LoVo (cell line): ENCODE measurements around the gene RAB11B.
A peak's percentile ranks its signal among the peaks of the same experiment; 100 is the strongest.
"Not testable (repeated sequence)": the region's sequence is repeated elsewhere in the genome, so short reads cannot be mapped to it uniquely, and the experiment has no call there.

Experiments
- DNase-seq: peaks from one replicate; pipeline ENCODE4 v3.0.0-alpha.2; 2016; ENCODE audit warnings: low spot score

The RAB11B gene

DNA sequence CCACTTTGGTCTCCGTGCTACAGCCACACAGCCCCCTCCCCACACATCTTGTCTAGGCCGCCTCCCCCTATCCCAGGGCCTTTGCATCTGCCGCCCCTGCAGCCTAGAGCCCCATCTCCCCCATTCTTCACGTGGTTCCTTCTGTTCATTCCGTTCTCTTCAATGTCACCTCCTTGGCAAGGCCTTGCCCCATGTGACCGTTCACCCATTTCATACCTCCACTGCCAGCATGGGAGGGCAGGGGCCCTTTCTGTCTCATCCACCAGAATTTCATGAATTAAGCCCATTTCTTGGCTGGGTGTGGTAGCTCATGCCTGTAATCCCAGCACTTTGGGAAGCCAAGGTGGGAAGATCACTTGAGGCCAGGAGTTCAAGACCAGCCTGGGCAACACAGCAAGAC is 38.9 kb downstream of the RAB11B start:
- DNase-seq, result no peak

DNA sequence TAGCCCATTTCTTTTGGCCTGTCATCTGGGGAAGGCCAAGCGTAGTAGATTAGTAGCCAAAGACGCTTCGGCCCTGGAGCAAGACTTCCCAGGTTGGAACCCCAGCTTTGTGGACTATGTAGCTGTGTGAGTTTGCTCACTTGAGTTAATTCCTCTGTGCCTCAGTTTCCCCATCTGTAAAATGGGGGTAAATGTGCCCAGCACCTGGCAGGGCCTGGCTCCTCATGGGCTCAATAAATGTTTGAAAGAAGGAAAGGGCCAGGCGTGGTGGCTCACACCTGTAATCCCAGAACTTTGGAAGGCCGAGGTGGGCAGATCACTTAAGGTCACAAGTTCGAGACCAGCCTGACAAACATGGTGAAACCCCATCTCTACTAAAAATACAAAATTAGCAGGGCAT is 39.7 kb downstream of the RAB11B start:
- DNase-seq, result no peak

DNA sequence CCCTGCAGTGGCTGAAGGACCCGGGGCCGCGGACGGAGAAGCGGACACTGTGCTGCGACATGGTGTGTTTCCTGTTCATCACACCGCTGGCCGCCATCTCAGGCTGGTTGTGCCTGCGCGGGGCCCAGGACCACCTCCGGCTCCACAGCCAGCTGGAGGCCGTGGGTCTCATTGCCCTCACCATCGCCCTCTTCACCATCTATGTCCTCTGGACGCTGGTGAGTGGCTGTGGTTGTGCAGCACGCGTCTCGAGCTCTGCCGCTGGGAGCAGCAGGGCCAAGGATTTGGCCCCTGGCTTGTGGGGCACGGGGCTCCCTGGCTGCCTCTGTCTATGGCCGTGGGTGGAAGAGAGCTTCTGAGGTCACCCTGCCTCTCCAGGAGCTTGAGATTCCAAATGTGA is 40.5 kb downstream of the RAB11B start:
- no peak for DNase-seq

DNA sequence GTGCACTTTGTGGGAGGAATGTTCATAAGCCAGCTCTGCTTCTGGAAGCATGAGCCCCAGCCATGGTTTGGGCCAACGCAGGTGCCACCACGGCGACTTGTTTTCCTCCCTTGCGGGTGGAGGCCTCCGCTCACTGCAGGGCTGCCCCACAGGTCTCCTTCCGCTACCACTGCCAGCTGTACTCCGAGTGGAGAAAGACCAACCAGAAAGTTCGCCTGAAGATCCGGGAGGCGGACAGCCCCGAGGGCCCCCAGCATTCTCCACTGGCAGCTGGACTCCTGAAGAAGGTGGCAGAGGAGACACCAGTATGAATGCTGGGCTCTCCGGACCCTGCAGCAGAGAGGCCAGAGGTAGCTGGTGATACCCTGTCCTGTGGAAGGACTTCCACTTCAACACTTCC is 48.1 kb downstream of the RAB11B start:
- DNase-seq, result no peak

DNA sequence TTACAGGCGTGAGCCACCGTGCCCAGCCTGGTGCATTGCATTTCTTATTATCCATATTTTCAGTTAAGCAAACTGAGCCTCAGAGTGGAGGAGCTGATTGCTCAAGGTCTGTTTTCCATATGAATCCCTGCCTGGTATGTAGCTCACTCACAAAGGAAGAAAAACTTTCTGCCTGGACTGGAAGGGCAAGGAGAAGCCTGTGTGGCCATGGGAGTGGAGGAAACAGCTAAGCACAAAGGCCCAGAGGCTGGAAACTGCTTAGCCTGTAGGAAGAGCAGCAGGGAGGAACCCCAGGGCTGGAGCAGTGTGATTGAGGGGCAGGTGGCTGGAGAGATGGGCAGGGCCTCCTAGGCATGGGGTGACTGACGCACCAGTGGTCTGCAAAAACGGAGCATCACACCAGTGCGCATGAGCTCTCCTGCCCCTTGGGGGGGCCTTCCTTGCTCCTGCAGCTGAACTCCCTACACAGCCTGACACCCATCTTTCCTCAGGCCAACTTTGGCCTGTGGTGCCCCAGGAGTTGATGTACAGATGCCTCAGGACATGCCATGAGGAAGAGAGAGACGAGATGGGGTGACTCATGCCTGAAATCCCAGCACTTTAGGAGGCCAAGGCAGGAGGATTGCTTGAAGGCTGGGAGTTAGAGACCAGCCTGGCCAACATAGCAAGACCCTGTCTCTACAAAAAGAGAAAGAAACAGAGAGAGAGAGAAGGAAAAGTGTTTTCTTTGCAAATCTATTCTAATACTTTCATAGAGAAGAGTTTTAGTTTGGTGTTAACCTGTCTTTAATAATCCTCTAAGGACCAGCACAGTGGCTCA is 51.8 kb downstream of the RAB11B start:
- DNase-seq, result no peak

DNA sequence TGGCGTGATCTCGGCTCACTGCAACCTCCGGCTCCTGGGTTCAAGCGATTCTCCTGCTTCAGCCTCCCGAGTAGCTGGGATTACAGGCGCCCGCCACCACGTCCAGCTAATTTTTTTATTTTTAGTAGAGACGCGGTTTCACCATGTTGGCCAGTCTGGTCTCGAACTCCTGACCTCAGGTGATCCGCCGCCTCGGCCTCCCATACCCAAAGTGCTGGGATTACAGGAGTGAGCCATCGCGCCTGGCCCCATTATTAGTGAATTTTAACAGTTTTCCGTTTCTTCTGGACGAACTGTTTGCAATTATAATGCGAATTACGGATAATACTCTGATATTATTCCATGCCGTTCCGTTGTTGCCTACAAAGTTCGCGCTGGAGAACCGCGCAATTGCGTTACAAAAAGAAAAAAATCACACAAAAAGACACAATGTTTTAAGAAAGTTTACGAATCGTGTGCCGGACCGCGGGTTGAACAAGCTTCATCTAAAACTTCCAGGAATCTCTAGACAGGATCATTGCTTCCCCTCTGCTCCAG is 54.0 kb downstream of the RAB11B start:
- not testable (repeated sequence) for DNase-seq

DNA sequence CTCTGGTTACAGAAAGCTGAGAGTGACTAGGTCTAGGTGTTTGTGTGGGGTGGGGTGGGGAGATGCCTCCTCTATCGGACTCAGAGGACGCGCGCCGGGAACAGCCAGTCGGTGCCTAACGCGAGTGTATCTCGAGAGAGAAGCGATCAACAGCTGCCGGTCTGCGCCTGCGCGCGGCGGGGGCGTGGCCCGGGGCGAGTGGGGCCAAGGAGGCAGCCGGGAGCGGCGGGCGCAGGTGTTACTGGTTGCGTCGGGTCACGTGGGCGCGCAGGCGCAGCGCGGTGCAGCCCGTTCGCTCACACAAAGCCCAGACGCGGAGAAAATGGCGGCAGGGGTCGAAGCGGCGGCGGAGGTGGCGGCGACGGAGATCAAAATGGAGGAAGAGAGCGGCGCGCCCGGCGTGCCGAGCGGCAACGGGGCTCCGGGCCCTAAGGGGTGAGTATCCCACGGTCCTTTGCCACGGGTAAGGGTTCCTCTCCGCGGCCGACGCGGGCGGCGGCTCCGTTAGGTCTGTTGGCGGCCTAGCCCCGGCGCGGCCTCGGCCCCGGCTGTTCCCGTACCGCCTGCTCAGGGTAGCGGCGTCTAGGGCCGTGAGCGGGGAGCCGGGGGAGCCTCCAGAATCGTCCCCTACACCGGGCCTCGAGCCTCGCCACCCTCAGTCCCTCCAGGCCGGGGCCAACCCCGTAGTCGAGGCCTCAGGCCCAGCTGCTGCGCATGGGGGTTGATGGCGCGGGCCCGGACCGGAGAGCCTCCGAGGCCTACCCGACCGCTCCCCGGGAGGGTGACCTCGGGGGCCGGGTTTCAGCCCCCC is 54.7 kb downstream of the RAB11B start, which contains the start of gene HNRNPM:
HNRNPM (plus strand) TSS at position 299 of the 811 bp plus-strand sequence; CDS start at position 323, 24 bp downstream.
- peak; percentile 99 for DNase-seq

DNA sequence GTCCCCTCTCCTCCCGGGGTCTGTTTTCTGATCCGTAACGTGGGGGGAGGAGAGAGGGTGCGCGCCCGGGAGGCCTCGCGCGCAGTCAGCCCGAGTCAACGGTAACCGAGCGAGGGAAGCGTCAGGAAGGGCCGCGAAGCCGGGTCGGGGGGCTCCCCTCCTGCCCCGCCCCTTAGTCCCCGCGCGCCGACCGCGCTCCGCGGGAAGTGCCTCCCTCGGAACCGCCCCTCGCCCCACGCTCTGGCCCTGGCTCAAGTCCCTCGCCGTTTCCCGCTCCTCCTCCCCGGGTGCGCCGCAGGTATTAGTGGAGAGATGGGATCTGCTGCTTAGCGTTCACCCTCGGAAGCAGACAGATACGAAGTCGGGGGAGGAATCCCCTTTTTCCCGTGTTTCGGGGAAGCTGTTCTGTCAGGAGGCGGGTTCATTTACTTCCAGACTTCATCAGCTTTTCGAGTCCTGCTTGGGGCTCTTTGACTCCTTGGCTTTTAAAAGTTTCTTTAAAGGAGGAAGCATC is 55.4 kb downstream of the RAB11B start:
- peak; percentile 26 for DNase-seq

DNA sequence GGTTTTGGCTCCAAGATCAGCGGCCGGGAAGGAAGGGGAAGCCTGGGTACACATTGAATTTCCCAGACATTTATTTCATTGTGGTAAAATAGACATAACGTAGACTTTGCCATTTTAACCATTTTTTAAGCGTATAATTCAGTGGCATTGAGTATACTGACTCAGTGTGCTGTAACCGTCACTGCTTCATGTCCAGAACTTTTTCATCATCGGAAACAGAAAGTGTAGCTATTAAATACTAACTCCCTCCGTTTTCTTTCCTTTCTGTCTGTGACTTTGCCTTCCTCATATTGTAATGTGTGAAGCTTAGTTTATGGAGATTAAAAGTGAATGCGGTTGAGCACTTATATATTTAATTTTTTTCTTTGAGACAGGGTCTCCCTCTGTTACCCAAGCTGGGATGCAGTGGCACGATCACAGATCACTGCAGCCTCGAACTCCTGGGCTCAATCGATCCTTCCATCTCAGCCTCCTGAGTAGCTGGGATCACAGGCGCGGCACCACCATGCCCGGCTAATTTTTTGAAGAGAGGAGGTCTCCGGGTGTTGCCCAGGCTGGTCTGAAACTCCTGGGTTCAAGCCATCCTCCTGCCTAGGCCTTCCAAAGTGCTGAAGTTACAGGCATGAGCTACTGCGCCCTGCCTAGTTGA is 56.0 kb downstream of the RAB11B start:
- no peak for DNase-seq

DNA sequence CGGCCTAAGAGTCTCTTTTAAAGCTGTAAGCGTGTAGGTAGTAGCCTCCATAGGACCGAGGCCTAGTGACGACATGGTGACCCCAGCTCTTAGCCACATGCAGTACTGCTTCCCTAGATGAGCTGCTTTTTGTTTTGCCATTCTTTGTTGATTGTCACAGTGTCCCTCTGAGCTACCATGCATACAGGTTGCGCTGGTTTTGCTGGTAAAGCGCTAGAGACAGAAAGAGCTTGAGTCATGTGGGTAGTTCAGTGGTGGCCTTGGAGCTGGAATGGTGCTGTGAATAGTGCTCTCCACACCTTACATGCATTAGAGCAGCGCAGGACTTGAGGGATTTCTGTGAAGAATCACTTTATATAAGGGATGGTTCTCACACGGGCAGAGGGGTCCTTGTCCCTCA is 59.7 kb downstream of the RAB11B start:
- no peak for DNase-seq

DNA sequence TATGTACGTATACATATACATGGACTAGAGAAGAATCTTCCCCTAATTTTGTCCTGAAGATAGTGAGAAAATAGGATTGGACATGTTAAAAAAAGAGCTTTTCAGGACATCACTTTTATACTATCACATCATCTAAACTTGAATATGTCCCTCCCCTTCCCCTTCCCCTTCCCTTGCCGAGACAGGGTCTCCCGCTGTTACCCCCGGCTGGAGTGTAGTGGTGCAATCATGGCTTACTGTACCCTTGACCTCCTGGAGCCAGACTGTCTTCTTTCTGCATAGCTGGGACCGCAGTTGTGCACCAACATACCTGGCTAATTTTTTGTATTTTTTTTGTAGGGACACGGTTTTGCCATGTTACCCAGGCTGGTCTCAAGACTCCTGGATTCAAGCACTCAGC is 61.2 kb downstream of the RAB11B start:
- no peak for DNase-seq

DNA sequence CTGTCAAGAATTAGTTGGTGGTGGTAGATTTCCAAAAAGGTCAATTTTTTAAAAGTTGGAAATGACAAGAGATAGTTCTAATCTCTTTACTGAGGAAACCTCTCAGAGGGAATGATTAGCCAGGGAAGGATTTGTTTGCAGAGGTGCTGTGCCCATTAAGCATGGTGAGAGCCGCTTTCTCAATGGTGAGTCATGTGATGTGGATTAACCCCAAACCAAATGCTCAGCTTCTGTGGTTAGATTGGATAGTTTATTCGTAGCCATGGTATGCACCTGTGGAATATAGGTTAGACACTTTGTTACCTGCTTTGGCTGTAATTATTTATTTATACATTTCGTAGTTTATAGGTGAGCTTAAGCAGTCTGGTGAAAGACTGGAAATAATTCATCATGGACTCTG is 61.7 kb downstream of the RAB11B start:
- peak; percentile 34 for DNase-seq

DNA sequence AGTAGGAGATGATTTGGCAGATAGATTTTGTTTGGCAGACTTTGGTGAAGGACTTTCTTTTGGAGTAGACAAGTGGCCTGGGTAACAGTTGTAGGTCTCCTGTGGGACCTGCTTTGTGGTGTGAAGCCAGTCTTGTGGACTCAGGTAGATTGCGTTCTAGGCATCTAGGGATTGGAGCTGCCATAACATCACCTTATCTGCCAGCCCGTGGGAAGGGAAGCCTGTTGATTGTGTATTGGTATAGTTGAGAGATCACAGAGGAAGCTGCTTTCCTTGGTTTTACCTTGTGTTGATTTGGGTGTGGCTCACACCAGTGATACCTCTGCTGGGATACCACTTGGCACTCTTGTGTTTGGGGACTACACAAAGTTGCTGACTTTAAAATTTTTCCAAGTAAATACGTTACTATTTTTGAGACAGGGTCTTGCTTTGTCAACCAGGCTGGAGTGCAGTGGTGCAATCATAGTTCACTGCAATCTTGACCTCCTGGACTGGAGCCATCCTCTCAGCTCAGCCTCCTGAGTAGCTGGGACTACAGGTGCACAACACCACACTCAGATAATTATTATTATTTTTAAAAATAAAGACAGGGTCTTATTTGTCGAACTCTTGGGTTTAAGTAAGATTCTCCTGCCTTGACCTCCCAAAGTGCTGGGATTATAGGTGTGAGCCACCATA is 62.4 kb downstream of the RAB11B start:
- no peak for DNase-seq

DNA sequence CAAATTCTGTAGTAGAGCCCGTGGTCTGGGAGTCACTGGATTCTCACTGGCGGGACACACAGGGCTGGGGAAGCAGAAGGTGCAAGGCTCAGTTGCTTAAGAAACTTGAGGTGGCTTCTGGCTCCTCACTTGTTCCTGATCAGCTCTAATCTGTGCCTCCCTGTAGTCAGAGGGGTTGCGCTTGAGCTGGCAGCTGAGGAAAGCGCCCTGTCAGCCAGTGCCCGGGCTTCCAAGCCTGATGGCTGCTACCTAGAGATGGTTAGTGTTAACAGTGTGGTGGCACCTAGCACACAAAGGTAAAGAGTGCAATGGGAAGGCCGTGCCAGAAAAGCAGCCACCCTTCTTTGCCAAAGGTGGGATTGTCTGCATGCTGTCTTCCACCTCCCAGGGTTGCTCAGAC is 63.5 kb downstream of the RAB11B start:
- DNase-seq, result no peak
